SU-DHL-6 (cell line): ENCODE results near the gene P2RY12.

Source experiments
- H2AFZ ChIP-seq: fragments of 200-600 bp; sonication (generic); 2 replicates; pipeline ENCODE4 v1.6.1; 2014; ENCODE audit warnings: low read depth, mild to moderate bottlenecking, moderate library complexity, mixed read lengths, antibody characterized with exemption, low read length; ENCODE audit not compliant: severe bottlenecking
- H3F3A ChIP-seq: fragments of 200-600 bp; shearing (Covaris generic); 2 replicates; pipeline ENCODE4 v1.6.0; 2016; ENCODE audit warnings: antibody characterized with exemption, mild to moderate bottlenecking; ENCODE audit not compliant: insufficient read depth
- H3K27ac ChIP-seq: fragments of 200-600 bp; sonication (generic); 2 replicates; pipeline ENCODE4 v1.5.1; 2016; ENCODE audit warnings: low read depth, mild to moderate bottlenecking, low read length, moderate library complexity, mixed read lengths
- H3K27me3 ChIP-seq: fragments of 200-600 bp; sonication (generic), shearing (Covaris generic); 2 replicates; pipeline ENCODE4 v1.6.0; 2014; ENCODE audit warnings: mild to moderate bottlenecking, low read length
- H3K36me3 ChIP-seq: fragments of 200-600 bp; sonication (generic); 2 replicates; pipeline ENCODE4 v1.6.1; 2014; ENCODE audit warnings: mild to moderate bottlenecking, low read length, mixed read lengths
- H3K4me2 ChIP-seq: fragments of 300-600, 200-600 bp; shearing (Covaris generic), sonication (generic); 2 replicates; pipeline ENCODE4 v1.6.0; 2014; ENCODE audit warnings: low read length, low read depth, mild to moderate bottlenecking; ENCODE audit not compliant: poor library complexity, severe bottlenecking
- H3K4me3 ChIP-seq: fragments of 200-600 bp; sonication (generic); 2 replicates; pipeline ENCODE4 v1.5.1; 2014; ENCODE audit warnings: antibody characterized with exemption, low read length, mild to moderate bottlenecking, mixed read lengths; ENCODE audit not compliant: insufficient read depth, poor library complexity, severe bottlenecking
- H3K79me2 ChIP-seq: fragments of 200-600 bp; sonication (generic); 2 replicates; pipeline ENCODE4 v1.6.1; 2014; ENCODE audit warnings: mild to moderate bottlenecking, low read length, moderate library complexity; ENCODE audit not compliant: insufficient read depth
- H3K9ac ChIP-seq: fragments of 200-600 bp; sonication (generic); 2 replicates; pipeline ENCODE4 v1.7.0; 2014; ENCODE audit warnings: mild to moderate bottlenecking, low read length
- H3K9me2 ChIP-seq: fragments of 200-600 bp; sonication (generic); replicated peaks from 2 replicates; pipeline ENCODE4 v1.6.1; 2014; ENCODE audit warnings: low read length; ENCODE audit not compliant: insufficient read depth
- H3K9me3 ChIP-seq: fragments of 200-600 bp; sonication (generic); 2 replicates; pipeline ENCODE4 v1.6.1; 2014; ENCODE audit warnings: low read length, mixed read lengths; ENCODE audit not compliant: insufficient read depth
- H4K20me1 ChIP-seq: fragments of 200-600 bp; sonication (generic); 2 replicates; pipeline ENCODE4 v1.6.1; 2014; ENCODE audit warnings: low read depth, mild to moderate bottlenecking, antibody characterized with exemption, low read length, moderate library complexity, mixed read lengths
- EZH2phosphoT487 ChIP-seq: fragments of 200-600 bp; sonication (generic), shearing (Covaris generic); conservative IDR thresholded peaks from 2 replicates; pipeline ENCODE4 v1.6.1; 2018; ENCODE audit warnings: mild to moderate bottlenecking, antibody characterized with exemption, low read length, moderate library complexity, mixed read lengths
- TF ChIP-seq, protein P1 (sequence below): fragments of 200-600 bp; sonication (generic); IDR thresholded peaks from one replicate; pipeline ENCODE4 v1.5.1; 2017; ENCODE audit warnings: antibody characterized with exemption, mild to moderate bottlenecking, low read length, moderate library complexity; ENCODE audit not compliant: insufficient read depth, poor library complexity, severe bottlenecking

The P2RY12 gene

DNA sequence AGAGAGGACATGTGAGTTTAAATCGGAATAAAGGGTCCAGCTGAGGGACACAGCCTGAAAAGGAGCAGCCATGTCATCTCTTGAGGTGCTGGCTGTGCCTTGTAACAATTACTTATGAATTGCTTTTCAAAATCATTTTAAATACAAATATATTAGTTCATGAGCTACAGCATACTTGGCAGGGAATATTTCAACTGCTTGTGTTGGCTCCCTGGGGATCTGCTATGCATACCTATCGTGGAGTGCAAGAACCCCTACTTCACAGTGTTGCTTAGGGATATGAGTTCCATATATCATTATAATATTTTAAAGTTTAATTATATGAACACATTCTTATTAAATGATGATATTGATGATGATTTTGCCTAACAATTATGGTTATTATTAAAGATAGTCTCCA, 87.1 kb downstream of the P2RY12 start:
- no peak overlapping the region for H2AFZ ChIP-seq
- no peaks in the 10 kb centered on the region for H3F3A ChIP-seq
- no peak overlapping the region for H3K27ac ChIP-seq
- no peaks in the 10 kb centered on the region for H3K36me3 ChIP-seq
- no peaks in the 10 kb centered on the region for H3K27me3 ChIP-seq
- no peak overlapping the region for H3K4me2 ChIP-seq
- H3K79me2 ChIP-seq, result no peaks in the 10 kb centered on the region
- no peaks in the 10 kb centered on the region for H3K9me2 ChIP-seq
- H3K9ac ChIP-seq, result no peak overlapping the region
- TF ChIP-seq, protein P1, sequence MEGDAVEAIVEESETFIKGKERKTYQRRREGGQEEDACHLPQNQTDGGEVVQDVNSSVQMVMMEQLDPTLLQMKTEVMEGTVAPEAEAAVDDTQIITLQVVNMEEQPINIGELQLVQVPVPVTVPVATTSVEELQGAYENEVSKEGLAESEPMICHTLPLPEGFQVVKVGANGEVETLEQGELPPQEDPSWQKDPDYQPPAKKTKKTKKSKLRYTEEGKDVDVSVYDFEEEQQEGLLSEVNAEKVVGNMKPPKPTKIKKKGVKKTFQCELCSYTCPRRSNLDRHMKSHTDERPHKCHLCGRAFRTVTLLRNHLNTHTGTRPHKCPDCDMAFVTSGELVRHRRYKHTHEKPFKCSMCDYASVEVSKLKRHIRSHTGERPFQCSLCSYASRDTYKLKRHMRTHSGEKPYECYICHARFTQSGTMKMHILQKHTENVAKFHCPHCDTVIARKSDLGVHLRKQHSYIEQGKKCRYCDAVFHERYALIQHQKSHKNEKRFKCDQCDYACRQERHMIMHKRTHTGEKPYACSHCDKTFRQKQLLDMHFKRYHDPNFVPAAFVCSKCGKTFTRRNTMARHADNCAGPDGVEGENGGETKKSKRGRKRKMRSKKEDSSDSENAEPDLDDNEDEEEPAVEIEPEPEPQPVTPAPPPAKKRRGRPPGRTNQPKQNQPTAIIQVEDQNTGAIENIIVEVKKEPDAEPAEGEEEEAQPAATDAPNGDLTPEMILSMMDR, result no peak
- no peak for TF ChIP-seq EZH2phosphoT487
- no peaks in the 10 kb centered on the region for H3K9me3 ChIP-seq
- no peaks in the 10 kb centered on the region for H4K20me1 ChIP-seq
- no peak overlapping the region for H3K4me3 ChIP-seq

DNA sequence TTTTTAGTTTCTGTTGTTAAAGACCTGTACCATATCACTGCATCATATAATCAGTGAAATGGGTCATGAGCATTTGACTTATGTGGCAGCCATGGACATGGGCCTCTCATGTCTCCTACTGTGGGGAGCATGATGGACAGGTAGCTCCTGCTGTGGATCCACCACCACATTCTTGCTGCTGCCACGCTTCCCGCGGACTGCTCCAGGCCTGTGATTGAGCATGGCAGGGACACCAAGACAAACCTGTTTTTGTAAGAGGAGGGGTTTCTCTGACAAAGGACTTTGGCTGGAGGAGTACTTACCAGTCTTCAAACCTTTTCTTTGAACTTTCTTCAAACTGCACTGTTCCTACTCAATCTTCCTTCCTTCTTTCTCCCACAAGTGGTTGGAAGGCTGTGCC, 88.3 kb downstream of the P2RY12 start:
- H2AFZ ChIP-seq, result no peak overlapping the region
- no peaks in the 10 kb centered on the region for H3K79me2 ChIP-seq
- no peaks in the 10 kb centered on the region for H3K9me2 ChIP-seq
- H3K9ac ChIP-seq, result no peak overlapping the region
- no peaks in the 10 kb centered on the region for H3F3A ChIP-seq
- H3K4me3 ChIP-seq, result no peak overlapping the region
- H3K27me3 ChIP-seq, result no peaks in the 10 kb centered on the region
- H3K9me3 ChIP-seq, result no peaks in the 10 kb centered on the region
- H3K4me2 ChIP-seq, result no peak overlapping the region
- H3K27ac ChIP-seq, result no peak overlapping the region
- no peaks in the 10 kb centered on the region for H4K20me1 ChIP-seq
- no peaks in the 10 kb centered on the region for H3K36me3 ChIP-seq
- TF ChIP-seq, protein P1, result no peak
- no peak for TF ChIP-seq EZH2phosphoT487

DNA sequence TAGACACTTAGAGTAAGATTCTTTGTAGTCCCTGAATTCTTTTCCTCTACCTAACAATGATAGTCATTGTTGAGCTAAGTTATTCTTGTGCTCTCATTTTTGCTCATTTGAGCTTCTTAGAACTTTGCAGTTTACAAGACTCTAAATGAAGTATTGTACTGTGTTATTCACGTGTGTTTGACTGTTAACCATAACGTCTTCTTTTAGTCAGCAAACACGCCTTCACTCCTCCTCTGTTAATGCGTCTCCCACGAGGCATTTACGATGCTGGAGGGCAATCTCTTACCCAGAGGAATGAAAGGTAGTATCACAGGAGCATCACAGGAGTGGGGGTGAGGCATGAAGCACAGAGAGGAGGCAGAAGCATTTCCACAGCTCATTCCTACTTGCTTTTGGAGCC, 91.4 kb downstream of the P2RY12 start:
- no peaks in the 10 kb centered on the region for H3K9me3 ChIP-seq
- no peaks in the 10 kb centered on the region for H3K36me3 ChIP-seq
- no peak overlapping the region for H3K4me3 ChIP-seq
- no peak overlapping the region for H3K4me2 ChIP-seq
- H4K20me1 ChIP-seq, result no peaks in the 10 kb centered on the region
- H2AFZ ChIP-seq, result no peak overlapping the region
- TF ChIP-seq EZH2phosphoT487, result no peak
- TF ChIP-seq, protein P1, result no peak
- H3K27me3 ChIP-seq, result no peaks in the 10 kb centered on the region
- H3K9ac ChIP-seq, result no peak overlapping the region
- H3K79me2 ChIP-seq, result no peaks in the 10 kb centered on the region
- no peaks in the 10 kb centered on the region for H3F3A ChIP-seq
- no peak overlapping the region for H3K27ac ChIP-seq
- no peaks in the 10 kb centered on the region for H3K9me2 ChIP-seq
